Epithelial cell of esophagus (primary cell): ENCODE results near the gene PLXNA1.

Experiments used
- DNase-seq: peaks from one replicate; pipeline ENCODE4 v3.0.0; 2010; ENCODE audit warnings: low read depth
- H3K4me3 ChIP-seq: 2 replicates; pipeline ENCODE4 v1.5.1; 2011; ENCODE audit warnings: mild to moderate bottlenecking, low read length, control low read depth
- CTCF ChIP-seq: IDR thresholded peaks from 2 replicates; pipeline ENCODE4 v1.5.1; 2011; ENCODE audit warnings: low read depth, mild to moderate bottlenecking, low read length, control low read depth, inconsistent platforms; ENCODE audit not compliant: insufficient read depth; ENCODE audit errors: missing control alignments

Gene PLXNA1

GRCh38 chr3:126983276-126983652 lies 349 bp downstream of the PLXNA1 start:
- no peak for TF ChIP-seq CTCF
- H3K4me3 ChIP-seq: peak overlapping the region; percentile 64
- no peak for DNase-seq

GRCh38 chr3:126983653-126984390 lies 907 bp downstream of the PLXNA1 start:
- H3K4me3 ChIP-seq: peak overlapping the region; percentile 64
- no peak for TF ChIP-seq CTCF

GRCh38 chr3:126984391-126985131 lies 1.6 kb downstream of the PLXNA1 start:
- peak overlapping the region; percentile 64 for H3K4me3 ChIP-seq
- no peak for DNase-seq
- no peak for TF ChIP-seq CTCF

More at GRCh38 chr3:126983653-126984390, 907 bp downstream of the PLXNA1 start:
- peak; percentile 30 for DNase-seq

- DNase-seq: no peak
- peak overlapping the region; percentile 64 for H3K4me3 ChIP-seq
- TF ChIP-seq CTCF: no peak
These were observed 2.4 kb downstream of the PLXNA1 start for GRCh38 chr3:126985132-126985985.

- no peak overlapping the region for H3K4me3 ChIP-seq
- TF ChIP-seq CTCF: no peak
- DNase-seq: peak; percentile 25
These were observed 3.1 kb downstream of the PLXNA1 start for GRCh38 chr3:126986001-126986400.

GRCh38 chr3:126987129-126987528 lies 4.2 kb downstream of the PLXNA1 start:
- DNase-seq: no peak
- TF ChIP-seq CTCF: no peak
- no peak overlapping the region for H3K4me3 ChIP-seq
